ENCODE data around the gene VTCN1.

VTCN1 gene

GRCh38 chr1:117147856-117148588 is 62.7 kb downstream of the VTCN1 start:
- H3K9me3 ChIP-seq (ENCODE audit: control insufficient read depth, low read length): no peaks in the 10 kb centered on the region
- 83 to 93% methylated on average over 4 of the region's 5 CpGs for WGBS, 2 experiments
- no peak overlapping the region for H3K4me3 ChIP-seq (ENCODE audit: insufficient read depth, low read depth, low read length)
- H3K4me1 ChIP-seq (ENCODE audit: control insufficient read depth, insufficient read depth, low read length): peaks cover 21% of the 10 kb centered on the region
- no peaks in the 10 kb centered on the region for H3K27me3 ChIP-seq (ENCODE audit: control insufficient read depth, insufficient read depth, low read length, poor library complexity, severe bottlenecking)
- H3K27ac ChIP-seq (ENCODE audit: insufficient read depth, low read depth, low read length, poor library complexity, severe bottlenecking): no peak overlapping the region
- no peaks in the 10 kb centered on the region for H3K36me3 ChIP-seq (ENCODE audit: control insufficient read depth, insufficient read depth, low read length)

GRCh38 chr1:117147341-117147831 is 63.3 kb downstream of the VTCN1 start:
- H3K27me3 ChIP-seq (ENCODE audit: control insufficient read depth, insufficient read depth, low read length, poor library complexity, severe bottlenecking): no peaks in the 10 kb centered on the region
- peaks cover 21% of the 10 kb centered on the region for H3K4me1 ChIP-seq (ENCODE audit: control insufficient read depth, insufficient read depth, low read length)
- H3K9me3 ChIP-seq (ENCODE audit: control insufficient read depth, low read length): no peaks in the 10 kb centered on the region
- H3K27ac ChIP-seq (ENCODE audit: insufficient read depth, low read depth, low read length, poor library complexity, severe bottlenecking): no peak overlapping the region
- no peaks in the 10 kb centered on the region for H3K36me3 ChIP-seq (ENCODE audit: control insufficient read depth, insufficient read depth, low read length)
- WGBS, 2 experiments: 65 to 70% methylated on average over 4 of the region's 4 CpGs
- no peak overlapping the region for H3K4me3 ChIP-seq (ENCODE audit: insufficient read depth, low read depth, low read length)

GRCh38 chr1:117146575-117147340 is 64.0 kb downstream of the VTCN1 start:
- WGBS, 2 experiments: 85 to 92% methylated on average over 7 to 8 of the region's 8 CpGs
- no peaks in the 10 kb centered on the region for H3K36me3 ChIP-seq (ENCODE audit: control insufficient read depth, insufficient read depth, low read length)
- H3K27ac ChIP-seq (ENCODE audit: insufficient read depth, low read depth, low read length, poor library complexity, severe bottlenecking): no peak overlapping the region
- no peak overlapping the region for H3K4me3 ChIP-seq (ENCODE audit: insufficient read depth, low read depth, low read length)
- peaks cover 21% of the 10 kb centered on the region for H3K4me1 ChIP-seq (ENCODE audit: control insufficient read depth, insufficient read depth, low read length)
- H3K27me3 ChIP-seq (ENCODE audit: control insufficient read depth, insufficient read depth, low read length, poor library complexity, severe bottlenecking): no peaks in the 10 kb centered on the region
- no peaks in the 10 kb centered on the region for H3K9me3 ChIP-seq (ENCODE audit: control insufficient read depth, low read length)

DNA sequence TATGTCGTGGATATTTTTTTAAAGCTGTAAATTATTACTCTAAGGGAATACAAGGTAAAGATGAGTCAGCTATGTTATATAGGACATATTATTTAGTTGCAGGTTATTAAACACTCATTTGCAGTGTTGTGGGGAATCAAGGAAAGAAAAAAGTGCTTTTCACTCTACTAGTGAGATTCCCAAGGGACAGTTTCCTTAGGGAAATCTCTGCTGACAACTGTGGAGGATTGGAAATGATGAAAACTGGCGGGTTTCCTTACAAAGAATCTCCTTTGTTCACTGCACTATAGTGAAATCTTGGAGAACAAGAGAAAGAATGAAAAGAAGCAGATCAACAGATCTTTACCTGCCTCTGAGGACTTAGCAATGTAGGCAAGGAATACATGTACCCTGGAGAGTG is 64.7 kb downstream of the VTCN1 start:
- WGBS, 2 experiments: 78 to 95% methylated on average over 2 of the region's 2 CpGs

DNA sequence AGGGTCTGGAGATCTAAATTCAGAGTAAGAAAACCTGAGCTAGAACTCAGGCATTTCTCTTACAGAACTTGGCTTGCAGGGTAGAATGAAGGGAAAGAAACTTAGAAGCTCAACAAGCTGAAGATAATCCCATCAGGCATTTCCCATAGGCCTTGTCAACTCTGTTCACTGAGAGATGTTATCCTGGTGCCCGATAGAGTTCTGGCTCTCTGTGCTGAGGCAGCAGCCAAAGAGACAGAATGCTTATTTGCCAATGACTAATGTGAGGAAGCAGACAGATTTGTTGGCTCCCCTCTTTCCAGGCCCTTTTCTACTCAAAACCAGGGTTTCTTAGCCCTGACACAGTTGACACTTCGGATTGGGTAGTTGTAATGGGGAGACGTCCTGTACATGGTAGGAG is 66.9 kb downstream of the VTCN1 start:
- WGBS, 2 experiments: 90 to 92% methylated on average over 3 of the region's 3 CpGs
- Histone ChIP-seq H3K4me3 (ENCODE audit: insufficient read depth, low read depth, low read length) (no peak overlapping the region), H3K4me1 (ENCODE audit: control insufficient read depth, insufficient read depth, low read length) (peaks cover 21% of the 10 kb centered on the region), H3K27me3 (ENCODE audit: control insufficient read depth, insufficient read depth, low read length, poor library complexity, severe bottlenecking) (no peaks in the 10 kb centered on the region), H3K9me3 (ENCODE audit: control insufficient read depth, low read length) (no peaks in the 10 kb centered on the region), H3K36me3 (ENCODE audit: control insufficient read depth, insufficient read depth, low read length) (no peaks in the 10 kb centered on the region), H3K27ac (ENCODE audit: insufficient read depth, low read depth, low read length, poor library complexity, severe bottlenecking) (no peak overlapping the region)

More for the DNA sequence above, 64.7 kb downstream of the VTCN1 start:
- H3K27ac ChIP-seq (ENCODE audit: insufficient read depth, low read depth, low read length, poor library complexity, severe bottlenecking): no peak overlapping the region
- no peaks in the 10 kb centered on the region for H3K36me3 ChIP-seq (ENCODE audit: control insufficient read depth, insufficient read depth, low read length)
- no peaks in the 10 kb centered on the region for H3K27me3 ChIP-seq (ENCODE audit: control insufficient read depth, insufficient read depth, low read length, poor library complexity, severe bottlenecking)
- peaks cover 21% of the 10 kb centered on the region for H3K4me1 ChIP-seq (ENCODE audit: control insufficient read depth, insufficient read depth, low read length)
- H3K4me3 ChIP-seq (ENCODE audit: insufficient read depth, low read depth, low read length): no peak overlapping the region
- H3K9me3 ChIP-seq (ENCODE audit: control insufficient read depth, low read length): no peaks in the 10 kb centered on the region

DNA sequence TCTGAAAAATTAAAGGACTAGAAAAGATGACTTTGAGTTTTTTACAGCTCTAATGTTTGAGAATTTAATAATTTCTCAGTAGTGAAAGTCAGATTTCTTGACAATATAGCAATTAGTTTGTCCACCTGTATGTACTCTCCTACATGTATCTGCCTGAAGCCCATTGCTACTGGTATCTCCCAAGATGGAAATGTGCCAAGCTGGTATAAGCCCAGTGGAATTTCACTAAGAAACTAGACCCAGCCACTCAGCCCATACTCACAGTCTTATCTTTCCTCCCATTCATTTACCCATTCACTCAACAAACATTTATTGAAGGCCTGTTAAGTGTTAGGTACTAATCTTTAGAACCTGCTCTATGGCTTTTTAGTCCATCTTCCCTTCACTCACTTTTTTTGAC is 67.6 kb downstream of the VTCN1 start:
- Histone ChIP-seq H3K4me3 (ENCODE audit: insufficient read depth, low read depth, low read length) (no peak overlapping the region), H3K27me3 (ENCODE audit: control insufficient read depth, insufficient read depth, low read length, poor library complexity, severe bottlenecking) (no peaks in the 10 kb centered on the region), H3K9me3 (ENCODE audit: control insufficient read depth, low read length) (no peaks in the 10 kb centered on the region), H3K27ac (ENCODE audit: insufficient read depth, low read depth, low read length, poor library complexity, severe bottlenecking) (no peak overlapping the region), H3K36me3 (ENCODE audit: control insufficient read depth, insufficient read depth, low read length) (no peaks in the 10 kb centered on the region), H3K4me1 (ENCODE audit: control insufficient read depth, insufficient read depth, low read length) (peaks cover 20% of the 10 kb centered on the region)

DNA sequence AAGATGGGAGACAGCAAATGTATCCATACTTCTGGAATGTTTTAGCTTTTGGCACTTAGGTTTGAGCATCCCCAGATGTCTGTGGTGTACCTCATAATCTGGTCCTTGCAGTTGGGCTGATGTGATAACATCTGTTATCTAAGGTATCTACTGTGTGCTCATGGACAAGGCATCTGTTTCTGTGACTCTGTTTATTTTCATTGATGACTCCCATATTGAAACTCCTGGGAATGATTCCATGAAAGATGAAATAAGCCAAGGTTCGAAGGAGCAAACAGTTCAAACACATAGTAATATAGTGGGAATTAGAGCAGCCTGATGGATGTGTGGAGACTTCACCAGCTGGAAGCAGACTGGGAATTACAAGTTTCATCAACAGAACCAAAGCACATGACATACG is 68.5 kb downstream of the VTCN1 start:
- no peaks in the 10 kb centered on the region for H3K9me3 ChIP-seq (ENCODE audit: control insufficient read depth, low read length)
- H3K36me3 ChIP-seq (ENCODE audit: control insufficient read depth, insufficient read depth, low read length): no peaks in the 10 kb centered on the region
- no peaks in the 10 kb centered on the region for H3K27me3 ChIP-seq (ENCODE audit: control insufficient read depth, insufficient read depth, low read length, poor library complexity, severe bottlenecking)
- WGBS, 2 experiments: 90 to 97% methylated on average over 2 of the region's 2 CpGs
- H3K4me3 ChIP-seq (ENCODE audit: insufficient read depth, low read depth, low read length): no peak overlapping the region
- no peak overlapping the region for H3K27ac ChIP-seq (ENCODE audit: insufficient read depth, low read depth, low read length, poor library complexity, severe bottlenecking)
- H3K4me1 ChIP-seq (ENCODE audit: control insufficient read depth, insufficient read depth, low read length): peaks cover 11% of the 10 kb centered on the region

GRCh38 chr1:117138561-117138960 is 72.2 kb downstream of the VTCN1 start:
- no peaks in the 10 kb centered on the region for H3K9me3 ChIP-seq (ENCODE audit: control insufficient read depth, low read length)
- H3K27ac ChIP-seq (ENCODE audit: insufficient read depth, low read depth, low read length, poor library complexity, severe bottlenecking): no peak overlapping the region
- H3K4me1 ChIP-seq (ENCODE audit: control insufficient read depth, insufficient read depth, low read length): peaks cover 10% of the 10 kb centered on the region
- H3K36me3 ChIP-seq (ENCODE audit: control insufficient read depth, insufficient read depth, low read length): no peaks in the 10 kb centered on the region
- H3K27me3 ChIP-seq (ENCODE audit: control insufficient read depth, insufficient read depth, low read length, poor library complexity, severe bottlenecking): no peaks in the 10 kb centered on the region
- H3K4me3 ChIP-seq (ENCODE audit: insufficient read depth, low read depth, low read length): no peak overlapping the region
- 92 to 93% methylated on average over 1 of the region's 1 CpG for WGBS, 2 experiments

- H3K36me3 ChIP-seq (ENCODE audit: control insufficient read depth, insufficient read depth, low read length): no peaks in the 10 kb centered on the region
- no peaks in the 10 kb centered on the region for H3K27me3 ChIP-seq (ENCODE audit: control insufficient read depth, insufficient read depth, low read length, poor library complexity, severe bottlenecking)
- H3K4me1 ChIP-seq (ENCODE audit: control insufficient read depth, insufficient read depth, low read length): peaks cover 10% of the 10 kb centered on the region
- no peak overlapping the region for H3K27ac ChIP-seq (ENCODE audit: insufficient read depth, low read depth, low read length, poor library complexity, severe bottlenecking)
- H3K9me3 ChIP-seq (ENCODE audit: control insufficient read depth, low read length): no peaks in the 10 kb centered on the region
- WGBS, 2 experiments: 91 to 93% methylated on average over 3 of the region's 3 CpGs
- H3K4me3 ChIP-seq (ENCODE audit: insufficient read depth, low read depth, low read length): no peak overlapping the region
Observed at GRCh38 chr1:117138106-117138505, 72.6 kb downstream of the VTCN1 start.

- no peaks in the 10 kb centered on the region for H3K36me3 ChIP-seq (ENCODE audit: control insufficient read depth, insufficient read depth, low read length)
- no peaks in the 10 kb centered on the region for H3K9me3 ChIP-seq (ENCODE audit: control insufficient read depth, low read length)
- no peak overlapping the region for H3K4me3 ChIP-seq (ENCODE audit: insufficient read depth, low read depth, low read length)
- no peaks in the 10 kb centered on the region for H3K27me3 ChIP-seq (ENCODE audit: control insufficient read depth, insufficient read depth, low read length, poor library complexity, severe bottlenecking)
- no peak overlapping the region for H3K27ac ChIP-seq (ENCODE audit: insufficient read depth, low read depth, low read length, poor library complexity, severe bottlenecking)
- 58 to 62% methylated on average over 3 of the region's 3 CpGs for WGBS, 2 experiments
- peaks cover 10% of the 10 kb centered on the region for H3K4me1 ChIP-seq (ENCODE audit: control insufficient read depth, insufficient read depth, low read length)
Observed at GRCh38 chr1:117137281-117137855, 73.4 kb downstream of the VTCN1 start.
